Measurements from ENCODE around the gene CNKSR3.

The CNKSR3 gene

DNA sequence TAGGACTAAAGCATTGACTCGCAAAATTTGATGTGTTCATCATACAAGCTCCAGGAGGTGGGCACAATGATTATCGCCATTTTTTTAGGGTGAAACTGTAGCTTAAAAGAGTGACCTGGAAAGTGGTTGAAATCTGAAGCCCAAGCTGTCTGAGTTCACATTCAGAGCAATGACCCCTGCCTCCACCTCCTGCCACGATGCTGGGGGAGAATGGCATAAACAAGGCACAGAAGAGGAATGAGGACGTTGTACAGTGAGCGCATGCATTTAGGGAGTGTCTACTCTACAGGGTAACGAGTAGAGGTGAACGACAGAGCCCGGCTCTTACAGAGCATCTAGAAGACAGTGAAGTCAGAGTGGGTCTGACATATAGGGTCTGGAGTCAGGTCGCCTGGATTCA, 37.2 kb downstream of the CNKSR3 start:
- Histone ChIP-seq H3F3A (ENCODE audit: insufficient read depth, low read length) (no peaks in the 10 kb centered on the region), H3K9me2 (ENCODE audit: low read depth, low read length) (no peaks in the 10 kb centered on the region), H3K9me3 (ENCODE audit: low read length) (no peaks in the 10 kb centered on the region), H3K36me3 (ENCODE audit: insufficient read depth, low read length) (no peaks in the 10 kb centered on the region), H3K4me3 (ENCODE audit: low read depth, low read length, poor library complexity, severe bottlenecking) (no peak overlapping the region), H3K9ac (ENCODE audit: low read length) (no peak overlapping the region), H3K27me3 (ENCODE audit: insufficient read depth, low read length) (no peaks in the 10 kb centered on the region), H3K27ac (ENCODE audit: low read depth, low read length, poor library complexity, severe bottlenecking) (no peak overlapping the region), H2AFZ (ENCODE audit: low read length) (no peak overlapping the region), H3K4me2 (ENCODE audit: low read length) (no peak overlapping the region), H4K20me1 (ENCODE audit: insufficient read depth, low read length) (no peaks in the 10 kb centered on the region), H3K4me1 (ENCODE audit: insufficient read depth, low read length, severe bottlenecking) (no peaks in the 10 kb centered on the region), H3K79me2 (ENCODE audit: insufficient read depth, low read length) (no peaks in the 10 kb centered on the region)
- TF ChIP-seq, protein P1, sequence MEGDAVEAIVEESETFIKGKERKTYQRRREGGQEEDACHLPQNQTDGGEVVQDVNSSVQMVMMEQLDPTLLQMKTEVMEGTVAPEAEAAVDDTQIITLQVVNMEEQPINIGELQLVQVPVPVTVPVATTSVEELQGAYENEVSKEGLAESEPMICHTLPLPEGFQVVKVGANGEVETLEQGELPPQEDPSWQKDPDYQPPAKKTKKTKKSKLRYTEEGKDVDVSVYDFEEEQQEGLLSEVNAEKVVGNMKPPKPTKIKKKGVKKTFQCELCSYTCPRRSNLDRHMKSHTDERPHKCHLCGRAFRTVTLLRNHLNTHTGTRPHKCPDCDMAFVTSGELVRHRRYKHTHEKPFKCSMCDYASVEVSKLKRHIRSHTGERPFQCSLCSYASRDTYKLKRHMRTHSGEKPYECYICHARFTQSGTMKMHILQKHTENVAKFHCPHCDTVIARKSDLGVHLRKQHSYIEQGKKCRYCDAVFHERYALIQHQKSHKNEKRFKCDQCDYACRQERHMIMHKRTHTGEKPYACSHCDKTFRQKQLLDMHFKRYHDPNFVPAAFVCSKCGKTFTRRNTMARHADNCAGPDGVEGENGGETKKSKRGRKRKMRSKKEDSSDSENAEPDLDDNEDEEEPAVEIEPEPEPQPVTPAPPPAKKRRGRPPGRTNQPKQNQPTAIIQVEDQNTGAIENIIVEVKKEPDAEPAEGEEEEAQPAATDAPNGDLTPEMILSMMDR (IDR thresholded peaks at IDR 0.05; ENCODE audit: low read length) = no peak
- no peak for TF ChIP-seq EZH2 (IDR thresholded peaks at IDR 0.05; ENCODE audit: borderline replicate concordance, low read length)

DNA sequence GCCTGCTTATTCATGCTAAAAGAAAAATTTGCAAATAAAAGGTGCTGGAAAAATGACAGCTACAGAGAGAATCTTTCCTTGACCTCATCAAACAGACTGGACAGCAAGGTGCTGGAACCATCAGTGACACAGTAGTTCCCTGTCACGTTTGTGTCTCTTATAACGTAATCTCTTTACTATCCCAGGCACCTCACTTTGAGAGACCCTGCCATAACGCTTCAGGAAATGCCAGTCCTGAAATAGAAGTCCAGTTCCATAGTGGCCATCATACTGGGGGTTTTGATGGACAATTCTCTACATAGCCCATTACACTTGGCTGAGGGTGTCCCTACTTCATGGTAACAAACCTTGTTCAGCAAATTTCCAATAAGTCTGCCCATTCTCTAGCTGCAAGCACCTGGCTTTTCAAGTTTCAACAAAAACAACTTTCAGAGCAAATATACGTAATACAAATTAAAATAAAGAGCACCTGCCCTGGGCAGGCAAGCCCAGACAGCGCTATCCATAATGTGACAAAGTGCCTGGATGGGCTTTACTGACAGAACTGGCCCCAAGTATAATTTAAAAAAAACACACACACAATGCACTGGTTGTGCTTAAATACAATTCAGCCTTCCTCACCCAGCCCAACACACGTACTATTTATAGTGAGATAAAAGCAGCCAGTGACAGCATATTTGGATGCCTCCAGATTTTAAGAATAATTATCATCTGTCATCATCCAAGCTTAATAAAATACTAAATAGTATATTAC, 38.7 kb downstream of the CNKSR3 start:
- Histone ChIP-seq H2AFZ (ENCODE audit: low read length) (no peak overlapping the region), H3K27me3 (ENCODE audit: insufficient read depth, low read length) (no peaks in the 10 kb centered on the region), H3K27ac (ENCODE audit: low read depth, low read length, poor library complexity, severe bottlenecking) (no peak overlapping the region), H3K4me1 (ENCODE audit: insufficient read depth, low read length, severe bottlenecking) (no peaks in the 10 kb centered on the region), H3K9me3 (ENCODE audit: low read length) (no peaks in the 10 kb centered on the region), H3K9ac (ENCODE audit: low read length) (no peak overlapping the region), H3K79me2 (ENCODE audit: insufficient read depth, low read length) (no peaks in the 10 kb centered on the region), H4K20me1 (ENCODE audit: insufficient read depth, low read length) (no peaks in the 10 kb centered on the region), H3K4me2 (ENCODE audit: low read length) (no peak overlapping the region), H3K4me3 (ENCODE audit: low read depth, low read length, poor library complexity, severe bottlenecking) (no peak overlapping the region), H3K36me3 (ENCODE audit: insufficient read depth, low read length) (no peaks in the 10 kb centered on the region), H3F3A (ENCODE audit: insufficient read depth, low read length) (no peaks in the 10 kb centered on the region), H3K9me2 (ENCODE audit: low read depth, low read length) (no peaks in the 10 kb centered on the region)
- no peak for TF ChIP-seq EZH2 (IDR thresholded peaks at IDR 0.05; ENCODE audit: borderline replicate concordance, low read length)
- TF ChIP-seq, protein P1 (IDR thresholded peaks at IDR 0.05; ENCODE audit: low read length) = no peak

DNA sequence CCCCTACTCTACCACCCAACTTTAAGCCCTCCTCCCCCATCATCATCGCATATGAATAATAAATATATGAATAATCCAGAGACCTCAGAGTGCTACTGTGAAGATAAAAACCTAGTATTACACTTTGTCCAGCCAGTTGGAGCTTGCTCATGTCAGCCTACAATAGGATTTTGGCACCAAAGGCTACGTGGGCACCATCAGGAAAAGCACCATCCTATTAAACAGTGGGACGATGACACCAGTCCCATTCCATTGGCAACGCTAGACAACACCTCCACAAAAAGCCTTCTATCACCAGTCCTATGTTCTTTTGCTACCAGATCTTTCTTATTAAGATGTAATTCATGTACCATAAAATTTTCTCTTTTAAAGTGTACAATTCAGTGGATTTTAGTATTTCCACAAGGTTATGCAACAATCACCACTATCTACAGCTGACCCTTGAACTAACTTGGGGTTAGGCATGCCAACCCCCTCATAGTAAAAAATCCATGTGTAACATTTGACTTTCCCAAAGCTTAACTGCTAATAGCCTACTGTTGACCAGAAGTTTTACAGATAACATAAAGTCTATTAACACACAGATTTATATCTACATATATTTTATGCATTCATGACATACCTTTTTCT, 41.1 kb downstream of the CNKSR3 start:
- Histone ChIP-seq H3K9me3 (ENCODE audit: low read length) (no peaks in the 10 kb centered on the region), H3K27ac (ENCODE audit: low read depth, low read length, poor library complexity, severe bottlenecking) (no peak overlapping the region), H3K9me2 (ENCODE audit: low read depth, low read length) (no peaks in the 10 kb centered on the region), H3K4me2 (ENCODE audit: low read length) (no peak overlapping the region), H2AFZ (ENCODE audit: low read length) (no peak overlapping the region), H3K9ac (ENCODE audit: low read length) (no peak overlapping the region), H3K4me3 (ENCODE audit: low read depth, low read length, poor library complexity, severe bottlenecking) (no peak overlapping the region), H3K4me1 (ENCODE audit: insufficient read depth, low read length, severe bottlenecking) (no peaks in the 10 kb centered on the region), H3K27me3 (ENCODE audit: insufficient read depth, low read length) (no peaks in the 10 kb centered on the region), H3K36me3 (ENCODE audit: insufficient read depth, low read length) (no peaks in the 10 kb centered on the region), H3K79me2 (ENCODE audit: insufficient read depth, low read length) (no peaks in the 10 kb centered on the region), H3F3A (ENCODE audit: insufficient read depth, low read length) (no peaks in the 10 kb centered on the region), H4K20me1 (ENCODE audit: insufficient read depth, low read length) (no peaks in the 10 kb centered on the region)
- TF ChIP-seq EZH2 (IDR thresholded peaks at IDR 0.05; ENCODE audit: borderline replicate concordance, low read length) = no peak
- TF ChIP-seq, protein P1 (IDR thresholded peaks at IDR 0.05; ENCODE audit: low read length) = no peak
